ENCODE measurements around the gene CYGB.

CYGB gene

GRCh38 chr17:76567634-76568432 lies 30.3 kb upstream of the CYGB start:
- Histone ChIP-seq H3K9ac (ENCODE audit: low read depth, low read length) (no peak overlapping the region), H3K4me1 (ENCODE audit: insufficient read depth, low read length) (peaks cover 1% of the 10 kb centered on the region; the same call in 1 of the 2 replicates), H3K9me3 (ENCODE audit: insufficient read depth, low read length, severe bottlenecking) (no peaks in the 10 kb centered on the region), H3K4me3 (ENCODE audit: low read depth in 1 of 2, low read length in 2 of 2) (no peak overlapping the region), H3K27ac (ENCODE audit: low read length) (no peak overlapping the region), H3K79me2 (ENCODE audit: insufficient read depth, low read length) (peaks cover 3% of the 10 kb centered on the region; the same call in 1 of the 2 replicates), H2AFZ (ENCODE audit: low read depth, low read length) (no peak overlapping the region), H3K4me2 (ENCODE audit: insufficient read depth, low read length) (no peak overlapping the region), H3K36me3 (ENCODE audit: insufficient read depth, low read length) (peaks cover 32% of the 10 kb centered on the region), H4K20me1 (ENCODE audit: insufficient read depth, low read length) (peaks cover 39% of the 10 kb centered on the region; the same call in 1 of the 2 replicates), H3K27me3 (ENCODE audit: insufficient read depth, low read length, poor library complexity) (no peaks in the 10 kb centered on the region)
- no peak for DNase-seq
- TF ChIP-seq CTCF (IDR thresholded peaks at IDR 0.05; ENCODE audit: borderline replicate concordance, extremely low read depth, low read length, poor library complexity, severe bottlenecking): no peak
- no peak for TF ChIP-seq EZH2 (IDR thresholded peaks at IDR 0.05; ENCODE audit: borderline replicate concordance, low read depth, low read length, severe bottlenecking)
- peak; percentile 27; the same call in 1 of the 3 replicates for ATAC-seq (ENCODE audit: insufficient read depth, low read depth)

- Histone ChIP-seq H3K4me2 (ENCODE audit: insufficient read depth, low read length) (no peak overlapping the region), H3K9ac (ENCODE audit: low read depth, low read length) (no peak overlapping the region), H3K27ac (ENCODE audit: low read length) (no peak overlapping the region), H3K27me3 (ENCODE audit: insufficient read depth, low read length, poor library complexity) (no peaks in the 10 kb centered on the region), H2AFZ (ENCODE audit: low read depth, low read length) (no peak overlapping the region), H3K4me3 (ENCODE audit: low read depth in 1 of 2, low read length in 2 of 2) (no peak overlapping the region), H3K4me1 (ENCODE audit: insufficient read depth, low read length) (peaks cover 5% of the 10 kb centered on the region; the same call in 1 of the 2 replicates), H3K79me2 (ENCODE audit: insufficient read depth, low read length) (peaks cover 9% of the 10 kb centered on the region), H3K36me3 (ENCODE audit: insufficient read depth, low read length) (peaks cover 39% of the 10 kb centered on the region), H4K20me1 (ENCODE audit: insufficient read depth, low read length) (peaks cover 45% of the 10 kb centered on the region), H3K9me3 (ENCODE audit: insufficient read depth, low read length, severe bottlenecking) (no peaks in the 10 kb centered on the region)
- peak; percentile 13; the same call in 1 of the 3 replicates for ATAC-seq (ENCODE audit: insufficient read depth, low read depth)
- no peak for DNase-seq
- no peak for TF ChIP-seq EZH2 (IDR thresholded peaks at IDR 0.05; ENCODE audit: borderline replicate concordance, low read depth, low read length, severe bottlenecking)
- TF ChIP-seq CTCF (IDR thresholded peaks at IDR 0.05; ENCODE audit: borderline replicate concordance, extremely low read depth, low read length, poor library complexity, severe bottlenecking): no peak
Observed at GRCh38 chr17:76566988-76567431, 29.5 kb upstream of the CYGB start.

- Histone ChIP-seq H2AFZ (ENCODE audit: low read depth, low read length) (no peak overlapping the region), H3K27ac (ENCODE audit: low read length) (no peak overlapping the region), H3K9me3 (ENCODE audit: insufficient read depth, low read length, severe bottlenecking) (no peaks in the 10 kb centered on the region), H3K4me2 (ENCODE audit: insufficient read depth, low read length) (no peak overlapping the region), H3K36me3 (ENCODE audit: insufficient read depth, low read length) (peaks cover 43% of the 10 kb centered on the region), H3K4me1 (ENCODE audit: insufficient read depth, low read length) (peaks cover 9% of the 10 kb centered on the region), H4K20me1 (ENCODE audit: insufficient read depth, low read length) (peaks cover 49% of the 10 kb centered on the region), H3K79me2 (ENCODE audit: insufficient read depth, low read length) (peaks cover 13% of the 10 kb centered on the region), H3K9ac (ENCODE audit: low read depth, low read length) (no peak overlapping the region), H3K27me3 (ENCODE audit: insufficient read depth, low read length, poor library complexity) (no peaks in the 10 kb centered on the region), H3K4me3 (ENCODE audit: low read depth in 1 of 2, low read length in 2 of 2) (no peak overlapping the region)
- DNase-seq (no peak), ATAC-seq (ENCODE audit: insufficient read depth, low read depth) (no peak)
- no peak for TF ChIP-seq CTCF (IDR thresholded peaks at IDR 0.05; ENCODE audit: borderline replicate concordance, extremely low read depth, low read length, poor library complexity, severe bottlenecking)
- no peak for TF ChIP-seq EZH2 (IDR thresholded peaks at IDR 0.05; ENCODE audit: borderline replicate concordance, low read depth, low read length, severe bottlenecking)
Observed at GRCh38 chr17:76566613-76566943, 29.1 kb upstream of the CYGB start.

All from DND-41 (cell line).